Hindlimb muscle (tissue), 1 donor: ENCODE measurements around the gene PARVB. TPM values are rescaled to one million over a fixed set of nuclear protein-coding genes. Genes with fewer than 3 reads are reported as not detected.

Source experiments
- DNase-seq: peaks from one replicate; pipeline ENCODE4 v3.0.0-alpha.2; 2013
- polyA plus RNA-seq: library from polyadenylated mRNA; unstranded; fragments of 120-200 nt; gene quantifications from one replicate; pipeline ENCODE4 v1.2.1, GENCODE V29; 2013; ENCODE audit not compliant: insufficient read length

Gene PARVB
- polyA plus RNA-seq, 1 donor: 52.7 TPM

DNA sequence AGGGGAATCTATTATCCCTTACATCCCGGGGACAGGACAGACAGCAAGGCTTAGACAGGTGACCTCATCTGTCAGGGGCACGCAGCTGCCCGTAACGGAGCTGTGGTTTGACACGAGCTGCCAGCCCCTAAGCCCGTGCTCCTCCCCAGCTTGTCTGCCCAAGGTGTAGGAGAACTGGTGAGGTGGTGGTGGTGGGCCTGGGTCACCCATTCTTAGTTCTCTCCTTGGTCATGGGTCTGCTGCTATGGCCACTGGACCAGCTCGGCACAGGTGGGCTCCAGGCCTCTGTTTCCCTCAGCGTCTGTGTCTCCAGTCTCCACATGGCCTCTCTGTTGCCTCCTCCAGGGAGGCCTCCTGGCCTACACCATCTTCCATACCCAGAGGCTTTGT lies 162.0 kb downstream of the PARVB start:
- no peak for DNase-seq

DNA sequence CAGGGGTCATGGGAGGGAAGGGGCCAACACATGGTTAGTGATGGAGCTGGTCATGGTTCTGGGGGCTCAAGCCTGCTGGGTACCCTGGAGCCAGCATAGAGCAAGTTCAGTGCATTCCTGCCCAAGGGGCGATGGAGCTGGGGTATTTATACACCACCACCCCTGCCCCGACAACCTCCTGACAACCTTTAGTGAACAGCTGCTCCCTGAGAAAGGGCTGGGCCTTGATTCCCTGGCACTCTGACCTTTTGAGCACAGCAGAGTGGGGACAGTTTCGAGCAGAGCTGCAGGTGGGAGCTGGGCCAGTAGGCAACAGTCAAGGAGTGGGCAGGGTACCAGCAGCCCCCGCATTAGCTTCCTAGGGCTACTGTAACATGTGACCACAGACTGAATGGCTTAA lies 162.6 kb downstream of the PARVB start:
- DNase-seq: no peak

DNA sequence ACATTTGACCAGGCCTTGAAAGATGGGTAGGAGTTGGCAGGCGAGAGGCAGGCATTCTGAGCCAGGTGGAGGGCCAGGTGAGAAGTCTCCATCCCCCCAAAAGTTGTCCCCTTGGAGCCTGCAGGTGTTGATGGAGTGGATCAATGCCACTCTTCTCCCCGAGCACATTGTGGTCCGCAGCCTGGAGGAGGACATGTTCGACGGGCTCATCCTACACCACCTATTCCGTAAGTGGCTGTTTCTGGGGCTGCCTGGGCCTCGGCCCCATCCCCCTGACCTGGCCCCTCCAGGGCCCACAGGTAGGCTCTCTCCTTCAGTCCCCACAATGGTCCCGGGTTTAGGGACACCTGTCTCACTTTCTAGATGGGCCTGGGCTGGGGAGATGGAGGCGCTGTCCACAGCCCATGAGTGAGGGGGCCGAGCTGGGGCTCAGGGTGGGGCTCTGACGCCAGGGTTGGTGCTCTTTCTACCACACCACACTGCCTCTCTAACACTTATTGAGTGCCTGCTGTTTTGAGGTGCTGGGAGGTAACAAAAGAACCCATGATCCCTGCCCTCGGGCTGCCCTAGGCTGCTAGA lies 163.6 kb downstream of the PARVB start:
- DNase-seq: no peak

DNA sequence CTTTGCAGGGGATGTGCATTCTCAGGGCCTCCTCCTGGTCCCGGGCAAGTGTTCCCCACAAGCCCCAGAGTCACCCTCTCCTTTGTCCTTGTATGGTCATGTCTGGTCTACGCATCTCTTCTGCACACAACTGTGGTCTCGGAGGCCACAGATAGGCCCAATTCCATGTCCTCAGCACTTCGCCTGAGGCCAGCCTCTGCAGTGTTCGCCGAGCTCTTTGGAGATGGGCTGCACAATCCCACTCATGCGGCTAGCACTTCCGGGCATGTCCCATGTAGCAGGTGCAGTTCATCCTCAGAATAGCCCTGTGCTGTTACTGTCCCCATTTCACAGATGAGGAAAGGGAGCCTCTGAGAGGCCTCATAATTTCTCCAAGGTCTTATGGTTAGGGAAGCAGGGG lies 164.2 kb downstream of the PARVB start:
- DNase-seq: no peak

DNA sequence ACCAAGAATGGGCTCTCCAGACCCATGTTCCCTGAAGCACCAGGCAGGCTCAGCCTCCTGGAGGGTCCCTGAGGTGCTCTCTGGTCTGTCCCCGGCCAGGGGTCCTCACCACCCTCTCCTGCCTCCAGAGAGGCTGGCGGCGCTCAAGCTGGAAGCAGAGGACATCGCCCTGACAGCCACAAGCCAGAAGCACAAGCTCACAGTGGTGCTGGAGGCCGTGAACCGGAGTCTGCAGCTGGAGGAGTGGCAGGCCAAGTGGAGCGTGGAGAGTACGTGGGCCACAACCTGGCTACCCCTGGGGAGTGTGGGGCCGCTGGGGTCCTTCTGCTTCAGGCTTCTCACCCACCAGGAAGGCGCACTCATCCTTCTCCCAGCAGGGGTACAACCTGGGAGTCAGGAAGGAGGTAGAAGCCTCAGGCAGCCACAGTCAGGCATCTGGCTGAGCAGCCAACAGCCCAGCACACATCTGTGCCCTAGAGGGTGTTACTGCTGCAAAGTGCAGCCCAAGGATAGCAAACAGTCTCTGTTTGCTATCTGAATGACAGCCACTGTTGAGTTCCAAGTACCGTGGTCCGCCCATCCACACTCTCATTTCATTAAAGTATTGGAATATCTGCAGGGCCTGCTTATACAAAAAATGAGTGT lies 165.0 kb downstream of the PARVB start:
- no peak for DNase-seq

DNA sequence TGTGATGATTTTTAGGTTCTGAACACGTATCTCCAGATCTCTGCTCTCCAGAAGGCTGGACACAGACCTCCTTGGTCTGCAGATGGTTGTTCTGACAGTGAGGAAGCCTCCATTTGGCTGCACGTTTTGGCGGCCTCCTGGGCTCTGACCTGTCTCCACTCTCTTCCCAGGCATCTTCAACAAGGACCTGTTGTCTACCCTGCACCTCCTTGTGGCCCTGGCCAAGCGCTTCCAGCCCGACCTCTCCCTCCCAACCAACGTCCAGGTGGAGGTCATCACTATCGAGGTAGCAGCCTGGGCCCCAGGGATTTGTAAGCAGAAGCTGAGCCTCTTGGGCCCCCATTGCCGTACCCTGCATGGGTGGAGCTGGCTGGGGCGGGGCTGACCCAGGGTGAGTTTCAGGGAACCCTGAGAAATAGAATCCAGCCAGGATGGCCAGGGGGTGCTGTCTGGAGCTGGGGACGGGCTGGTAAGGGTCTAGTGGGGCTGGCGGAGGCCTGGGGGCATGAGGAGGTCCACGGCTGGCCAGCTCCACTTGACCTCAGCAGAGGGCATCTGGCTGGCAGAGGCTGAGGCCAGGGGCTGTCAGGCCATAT lies 166.4 kb downstream of the PARVB start:
- DNase-seq: no peak

DNA sequence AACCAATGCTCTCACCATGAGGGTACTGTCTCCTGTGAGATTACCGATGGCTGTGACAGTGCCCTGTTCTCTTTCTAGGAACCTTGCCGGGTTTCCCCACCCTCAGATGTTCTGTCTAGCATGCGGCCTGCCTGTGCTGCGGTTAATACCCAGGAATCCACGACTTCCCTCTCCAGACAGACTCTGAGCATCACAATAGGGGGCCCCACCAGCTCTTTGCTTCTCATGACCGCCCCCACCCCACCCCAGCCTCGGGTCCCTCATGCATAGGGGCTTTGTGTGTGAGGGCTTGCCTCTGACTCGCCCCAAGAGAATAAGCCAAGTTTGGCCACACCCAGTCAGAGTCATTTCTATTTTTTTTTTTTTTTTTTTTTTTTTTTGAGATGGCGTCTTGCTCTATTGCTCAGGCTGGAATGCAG lies 166.9 kb downstream of the PARVB start:
- no peak for DNase-seq

DNA sequence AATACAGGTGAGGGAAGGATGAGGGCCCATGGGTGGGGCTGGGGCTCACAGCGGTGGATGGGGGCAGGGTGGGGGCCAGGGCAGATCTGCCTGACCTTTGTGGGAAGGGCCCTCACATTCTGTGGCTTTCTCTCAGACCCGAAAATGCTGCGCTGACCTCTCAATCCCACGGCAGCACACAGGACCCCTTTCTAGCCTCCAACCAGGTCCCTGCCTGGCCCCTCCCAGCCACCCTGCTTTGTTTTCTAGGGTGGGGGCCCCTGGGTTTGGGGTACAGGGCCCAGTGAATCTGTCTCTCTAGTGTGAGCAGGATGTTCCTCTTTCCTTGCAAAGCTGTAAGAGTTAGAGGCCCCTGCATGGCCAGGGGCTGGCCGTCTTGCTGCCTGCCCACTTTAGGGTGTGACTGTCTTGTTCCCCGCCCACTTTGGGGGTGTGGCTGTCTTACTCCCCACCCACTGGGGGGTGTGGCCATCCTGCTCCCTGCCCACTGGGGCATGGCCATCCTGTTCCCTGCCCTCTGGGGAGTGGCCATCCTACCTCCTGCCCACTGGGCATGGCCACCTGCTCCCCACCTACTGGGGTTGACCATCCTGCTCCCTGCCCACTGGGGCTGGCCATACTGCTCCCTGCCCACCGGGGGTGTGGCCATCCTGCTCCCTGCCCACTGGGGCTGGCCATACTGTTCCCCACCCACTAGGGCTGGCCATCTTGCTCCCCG lies 168.2 kb downstream of the PARVB start:
- no peak for DNase-seq

DNA sequence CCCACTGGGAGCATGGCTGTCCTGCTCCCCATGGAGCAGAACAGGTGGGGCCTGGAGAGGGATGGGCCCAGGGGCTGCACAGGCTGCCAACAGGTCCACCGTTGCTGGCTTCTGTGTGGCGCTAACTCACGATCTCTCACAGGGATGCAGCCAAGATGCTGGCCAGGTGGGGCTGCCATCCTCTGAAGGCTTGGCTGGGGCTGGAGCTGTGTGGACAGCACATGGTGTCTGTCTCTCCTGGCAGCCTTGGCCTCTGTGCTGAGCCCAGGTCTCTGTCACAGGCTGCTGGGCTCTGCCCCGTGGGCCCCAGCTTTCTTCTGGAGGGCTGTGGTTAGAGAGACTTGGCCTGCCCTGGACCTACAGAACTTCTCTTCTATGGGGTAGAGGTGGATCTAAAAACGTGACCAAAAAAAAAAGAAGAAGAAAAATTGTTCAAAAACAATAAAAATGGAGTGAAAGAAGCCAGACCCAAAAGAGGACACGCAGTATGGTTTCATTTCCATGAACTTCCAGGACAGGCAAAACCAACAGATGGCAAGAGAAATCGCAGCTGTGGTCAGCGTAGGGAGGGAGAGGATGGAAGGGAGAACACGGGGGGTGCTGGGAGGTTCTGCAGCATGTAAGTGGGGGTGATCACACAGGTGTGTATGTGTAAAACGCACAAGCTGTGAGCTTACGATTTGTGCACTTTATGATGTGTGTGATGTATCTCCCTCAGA lies 168.9 kb downstream of the PARVB start:
- no peak for DNase-seq

DNA sequence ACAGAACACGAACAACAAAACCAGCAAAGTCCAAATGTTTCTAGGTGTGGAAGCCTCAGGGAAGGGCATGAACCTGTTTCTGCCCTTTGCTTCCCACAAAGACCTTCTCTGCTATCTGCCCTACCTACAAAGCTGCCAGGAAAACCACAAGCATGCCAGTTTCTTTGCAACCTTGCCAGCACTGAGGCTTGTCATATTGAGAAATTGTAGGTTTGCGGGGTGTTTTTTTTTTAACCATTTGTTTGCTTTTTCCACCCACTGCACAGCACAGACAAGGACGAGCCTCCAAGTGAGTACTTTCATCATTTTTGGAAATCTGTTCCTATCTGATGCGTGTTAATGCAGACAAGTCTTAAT lies 169.4 kb downstream of the PARVB start:
- no peak for DNase-seq

DNA sequence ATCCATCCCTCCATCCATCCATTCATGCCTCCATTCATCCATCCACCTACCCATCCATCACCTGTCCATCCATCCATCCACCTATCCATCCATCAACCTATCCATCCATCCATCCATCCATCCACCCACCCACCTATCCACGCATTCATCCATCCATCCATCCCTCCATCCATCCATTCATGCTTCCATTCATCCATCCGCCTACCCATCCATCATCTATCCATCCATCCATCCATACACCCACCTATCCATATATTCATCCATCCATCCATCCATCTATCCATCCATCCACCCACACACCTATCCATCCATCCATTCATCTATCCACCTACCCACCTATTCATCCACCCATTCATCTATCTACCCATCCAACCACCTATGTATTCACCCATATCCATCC lies 170.5 kb downstream of the PARVB start:
- DNase-seq: no peak

DNA sequence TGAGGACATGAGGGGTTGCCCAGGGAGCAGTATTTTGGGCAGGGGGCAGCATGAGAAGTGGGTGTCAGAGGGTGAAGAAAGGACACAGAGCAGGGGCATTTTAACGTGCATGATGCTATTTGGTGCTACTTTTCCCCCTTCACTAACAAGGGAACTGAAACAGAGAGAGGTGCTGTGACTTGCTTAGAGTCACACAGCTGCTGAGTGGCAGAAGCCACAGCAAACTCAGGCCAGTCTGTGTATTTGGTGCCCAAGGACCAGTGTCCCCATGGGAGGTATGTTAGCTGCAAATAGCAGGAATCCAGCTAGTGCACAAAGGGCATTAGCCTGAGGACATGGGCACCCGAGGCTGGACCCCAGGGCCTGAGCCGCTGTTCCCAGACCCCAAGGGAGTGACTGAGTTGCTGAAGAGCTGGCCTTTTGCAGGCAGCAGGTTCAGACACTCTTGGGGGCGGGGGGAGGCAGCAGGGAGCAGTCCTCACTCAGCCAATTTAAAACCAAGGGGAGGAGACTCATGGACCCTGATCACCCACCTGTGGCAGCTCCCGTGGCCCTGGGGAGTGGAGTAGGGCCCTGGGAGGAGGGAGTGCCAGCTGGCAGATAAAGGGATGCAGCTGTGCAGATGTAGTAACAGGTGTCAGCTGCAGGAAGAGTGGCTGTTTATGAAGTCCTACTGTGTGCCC lies 171.2 kb downstream of the PARVB start:
- DNase-seq: no peak

DNA sequence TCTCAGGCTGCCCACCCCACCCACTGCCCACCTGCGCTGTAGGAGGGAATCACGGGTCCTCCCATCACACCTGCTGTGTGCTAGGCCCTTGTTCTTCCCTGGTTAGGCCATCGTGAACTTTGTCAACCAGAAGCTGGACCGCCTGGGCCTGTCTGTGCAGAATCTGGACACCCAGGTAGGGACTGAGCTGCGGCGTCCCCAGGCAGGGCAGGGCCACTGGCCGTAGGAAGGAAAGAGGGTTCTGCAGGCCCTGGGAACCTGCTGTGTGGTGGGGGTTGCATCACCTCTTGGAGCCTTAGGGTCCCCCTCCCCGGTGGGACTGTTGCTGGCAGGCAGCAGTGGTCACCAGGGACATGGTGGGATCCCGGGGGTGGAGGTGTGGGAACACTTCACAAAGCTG lies 172.1 kb downstream of the PARVB start:
- no peak for DNase-seq

DNA sequence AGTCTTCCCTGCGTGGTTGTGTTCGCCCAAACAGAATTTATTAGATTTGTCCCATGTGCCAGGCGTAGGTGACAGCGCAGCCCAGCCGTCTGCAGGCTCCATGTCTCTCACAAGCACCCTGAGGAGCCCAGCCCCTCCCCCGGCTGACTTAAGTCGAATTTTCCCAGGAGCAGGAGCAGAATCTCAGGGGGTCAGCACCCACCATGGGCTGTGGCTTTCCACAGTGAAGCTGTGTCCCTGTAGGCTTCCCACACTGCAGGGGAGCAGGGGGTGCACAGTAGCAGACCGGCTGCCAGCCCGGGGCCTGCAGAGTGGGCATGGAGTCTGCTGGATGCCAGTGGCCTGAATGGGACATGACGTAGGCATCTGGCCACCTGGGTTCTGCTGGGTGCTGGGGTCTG lies 172.6 kb downstream of the PARVB start:
- DNase-seq: no peak

DNA sequence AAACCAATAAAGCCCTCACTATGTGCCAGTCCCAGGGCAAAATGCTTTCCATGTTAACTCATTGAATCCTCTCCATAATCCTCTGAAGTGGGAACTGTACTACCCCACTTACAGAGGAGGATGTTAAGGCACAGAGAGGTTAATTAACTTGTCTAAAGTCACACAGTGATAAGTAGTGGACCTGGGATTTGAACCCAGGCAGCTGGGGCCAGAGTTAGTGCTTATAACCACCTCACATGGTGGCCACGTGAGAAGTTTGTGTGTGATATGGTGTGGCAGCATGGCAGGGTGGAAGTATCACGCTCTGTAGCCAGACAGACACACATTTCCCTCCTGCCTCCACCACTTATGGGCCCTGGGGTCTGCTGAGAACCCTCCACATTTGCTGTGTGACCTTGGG lies 173.2 kb downstream of the PARVB start:
- no peak for DNase-seq

DNA sequence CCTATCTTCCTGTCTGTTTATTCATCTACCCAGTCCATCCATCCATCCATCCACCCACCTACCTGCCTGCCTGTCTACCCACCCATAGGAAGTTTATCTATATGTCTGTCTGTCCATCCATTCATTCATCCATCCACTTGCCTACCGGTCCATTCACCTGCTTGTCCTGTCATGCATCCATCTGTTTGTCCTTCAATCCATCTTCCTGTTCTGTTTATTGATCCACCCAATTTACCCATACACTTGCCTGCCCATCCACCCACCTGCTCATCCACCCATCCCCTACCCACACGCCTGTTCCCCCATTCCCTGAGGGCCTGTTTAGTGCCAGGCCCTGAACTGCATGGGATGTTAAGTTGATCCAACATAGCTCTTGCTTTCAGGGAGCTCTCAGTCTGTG lies 175.1 kb downstream of the PARVB start:
- DNase-seq: no peak

DNA sequence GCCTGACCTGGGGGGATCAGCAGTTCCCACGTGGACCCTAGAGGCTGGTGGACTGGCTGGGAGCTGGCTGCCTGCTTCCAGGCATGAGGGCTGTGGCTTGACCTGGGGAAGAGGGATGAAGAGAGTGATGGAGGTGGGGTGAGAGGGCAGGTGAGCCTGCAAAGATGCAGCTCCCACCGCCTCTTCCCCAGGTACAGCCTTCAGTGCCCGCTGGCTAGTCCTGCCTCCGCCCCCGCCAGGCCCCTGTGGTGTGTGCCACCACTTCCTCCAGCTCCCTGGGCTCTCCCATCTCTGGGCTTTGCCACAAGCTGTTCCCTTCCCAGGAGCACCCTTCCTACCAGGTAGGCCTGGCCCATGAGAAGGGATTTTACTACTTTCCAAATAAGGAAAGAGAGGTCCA lies 175.8 kb downstream of the PARVB start:
- DNase-seq: no peak

DNA sequence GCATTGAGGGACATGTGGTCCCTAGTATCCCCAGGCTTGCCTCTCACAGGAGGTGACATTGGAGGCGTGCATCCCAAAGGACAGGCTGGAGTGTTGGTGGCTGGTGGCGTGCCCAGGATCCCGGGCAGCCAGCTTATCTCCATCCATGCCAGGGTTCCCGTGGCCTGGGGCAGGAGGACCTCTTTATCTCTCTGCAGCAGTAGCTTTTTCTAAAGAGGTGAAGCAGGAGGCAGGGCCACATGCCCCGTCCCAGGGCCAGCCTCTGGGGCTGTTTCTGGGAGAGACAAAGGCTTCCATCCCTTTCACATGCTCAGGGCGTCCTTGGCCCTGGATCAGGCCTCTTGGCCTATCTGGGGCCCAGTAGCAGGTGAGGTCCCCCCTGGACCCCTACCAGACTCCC lies 176.3 kb downstream of the PARVB start:
- DNase-seq: no peak

DNA sequence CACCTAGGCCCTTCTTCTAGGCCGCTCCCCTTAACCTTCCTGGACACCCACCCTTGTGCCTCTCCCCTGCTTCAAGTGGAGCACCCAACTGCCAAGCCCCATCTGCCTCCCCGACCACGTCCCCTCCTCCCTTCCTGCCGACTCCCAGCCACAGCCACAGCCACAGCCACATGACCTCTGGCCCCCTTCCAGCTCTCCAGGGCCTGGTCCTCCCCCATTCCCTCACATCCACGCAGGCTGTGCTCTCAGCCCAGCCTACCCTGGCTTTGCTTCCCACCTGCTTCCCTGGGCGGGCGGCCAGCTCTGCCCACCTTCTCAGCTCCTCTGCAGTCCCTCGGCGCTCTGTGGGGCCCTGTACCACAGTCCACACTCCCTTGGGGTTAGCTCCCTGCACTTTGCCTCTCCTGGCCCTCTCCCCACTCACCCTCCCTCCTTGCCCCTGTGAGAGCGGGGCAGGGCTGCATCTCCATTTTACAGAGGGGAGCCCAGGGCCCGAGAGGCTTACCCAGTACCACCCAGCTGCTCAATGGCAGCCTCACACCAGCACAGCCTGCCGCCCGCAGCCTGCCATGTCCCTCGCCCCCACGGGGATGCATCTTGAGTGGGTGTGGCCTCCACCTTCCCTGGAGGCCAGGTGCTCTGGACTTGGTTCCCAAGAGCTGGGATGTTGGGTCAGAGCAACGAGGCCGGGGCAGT lies 176.9 kb downstream of the PARVB start:
- DNase-seq: no peak

DNA sequence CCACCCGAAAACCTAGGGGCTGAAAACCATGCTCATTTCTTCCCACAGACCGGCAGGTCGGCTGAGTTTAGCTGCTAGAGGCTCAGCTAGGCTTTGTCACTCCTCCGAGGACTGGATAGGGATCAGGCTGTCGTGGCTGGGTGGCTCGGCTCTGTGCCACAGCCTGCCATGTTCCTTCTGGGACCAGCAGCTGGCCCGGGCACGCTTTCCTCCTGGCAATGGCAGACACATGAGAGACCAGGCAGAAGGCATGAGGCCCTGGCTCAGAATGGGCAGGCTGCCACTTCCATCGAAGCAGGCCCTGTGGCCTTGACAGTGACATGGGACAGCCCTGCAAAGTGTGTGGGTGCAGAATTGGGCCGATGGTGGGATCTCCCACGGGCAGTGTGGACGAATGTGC lies 177.6 kb downstream of the PARVB start:
- no peak for DNase-seq

DNA sequence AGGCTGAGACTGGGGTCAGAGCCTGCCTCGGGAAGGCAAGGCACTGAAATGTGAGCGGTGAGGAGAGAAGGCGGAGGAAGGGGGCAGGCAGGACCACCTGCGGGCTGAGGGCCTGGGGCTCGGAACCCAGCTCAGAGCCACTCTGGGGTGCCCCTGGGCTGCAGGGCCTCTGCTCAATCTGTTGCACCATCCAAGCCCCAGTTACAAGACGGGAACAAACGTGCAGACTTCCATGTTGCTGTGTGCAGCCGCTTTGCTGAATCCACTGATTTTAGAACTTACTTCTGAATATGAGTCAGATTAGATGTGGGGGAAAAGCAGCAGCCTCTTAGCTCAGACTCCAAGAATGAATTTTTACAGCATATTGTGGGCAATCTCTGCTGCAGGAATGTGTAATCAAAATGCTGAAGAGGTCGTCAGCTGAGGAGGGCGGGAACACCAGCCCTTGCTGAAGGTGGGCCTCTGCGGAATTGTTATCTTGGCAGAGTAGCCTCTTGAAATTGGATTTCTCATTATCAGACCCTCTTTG lies 178.2 kb downstream of the PARVB start:
- no peak for DNase-seq

DNA sequence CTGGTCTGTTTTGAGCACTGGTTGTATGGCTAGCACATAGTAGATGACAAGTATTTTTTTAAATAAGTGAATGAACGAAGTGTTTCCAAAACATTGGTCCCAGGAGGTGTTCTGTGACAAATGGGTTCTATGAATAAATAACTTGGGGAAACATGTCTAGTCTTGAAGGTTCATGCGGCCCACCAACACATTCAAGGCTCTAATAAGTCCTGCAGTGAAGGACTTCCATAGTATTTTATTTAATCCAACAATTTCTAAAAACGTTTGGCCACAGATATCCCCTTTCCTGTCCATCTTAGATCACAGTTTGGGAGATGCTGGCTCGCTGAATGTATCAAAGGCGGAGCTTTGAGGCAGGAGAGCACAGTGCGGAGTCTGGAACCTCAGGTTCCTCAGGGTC lies 179.1 kb downstream of the PARVB start:
- DNase-seq: no peak
